Activated T-cell treated with anti-CD3 and anti-CD28 coated beads for 4 hours (primary cell): ENCODE data around the gene EXD1.
"Not testable (repeated sequence)": the region's sequence is repeated elsewhere in the genome, so short reads cannot be mapped to it uniquely, and the experiment has no call there.

Source experiments
- DNase-seq: peaks from one replicate; pipeline ENCODE4 v3.0.0-alpha.2; 2020

Gene EXD1

GRCh38 chr15:41230345-41230649, 260 bp downstream of the EXD1 start:
- no peak for DNase-seq

DNA sequence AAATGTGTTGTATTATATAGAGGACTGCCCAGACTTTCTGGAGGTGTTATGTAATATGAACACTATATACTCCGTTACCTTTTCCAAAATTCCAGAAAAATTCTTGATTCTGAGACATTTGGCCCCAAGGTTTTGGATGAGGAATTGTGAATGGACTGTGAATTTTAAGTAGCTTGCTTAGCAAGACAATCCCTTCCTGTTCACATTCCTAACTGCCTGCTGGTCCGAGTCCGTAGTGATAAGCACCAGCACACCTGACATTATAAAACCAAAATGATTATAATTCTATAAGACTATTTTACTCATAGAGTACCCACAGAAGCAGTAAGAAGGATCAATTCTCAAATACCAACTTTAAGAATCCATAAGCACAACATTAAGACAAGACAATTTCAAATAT, 11.2 kb downstream of the EXD1 start:
- no peak for DNase-seq

DNA sequence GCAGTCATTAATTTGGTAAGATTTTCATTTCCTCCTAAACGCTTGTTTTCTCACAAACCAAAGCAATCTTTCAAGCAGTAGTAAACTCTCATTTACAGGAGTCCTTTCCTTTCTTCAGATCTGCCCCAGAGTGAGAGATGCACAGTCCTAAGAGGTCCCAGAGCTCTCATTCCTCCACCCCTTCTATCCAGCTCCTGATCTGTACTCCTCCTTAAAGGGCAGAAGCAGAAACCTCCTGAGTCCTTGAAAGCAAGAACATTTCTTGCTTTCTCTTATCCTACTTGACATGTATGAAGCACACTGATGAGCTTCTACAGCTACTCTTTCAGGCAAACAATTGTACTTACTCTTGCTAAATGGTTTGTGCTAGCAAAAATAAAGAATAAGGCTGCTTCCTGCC, 11.7 kb downstream of the EXD1 start:
- no peak for DNase-seq

GRCh38 chr15:41215708-41216107, 14.8 kb downstream of the EXD1 start:
- DNase-seq = no peak

- no peak for DNase-seq
These were observed 22.7 kb downstream of the EXD1 start for GRCh38 chr15:41207687-41208448.

GRCh38 chr15:41205315-41205714, 25.2 kb downstream of the EXD1 start:
- DNase-seq = no peak

DNA sequence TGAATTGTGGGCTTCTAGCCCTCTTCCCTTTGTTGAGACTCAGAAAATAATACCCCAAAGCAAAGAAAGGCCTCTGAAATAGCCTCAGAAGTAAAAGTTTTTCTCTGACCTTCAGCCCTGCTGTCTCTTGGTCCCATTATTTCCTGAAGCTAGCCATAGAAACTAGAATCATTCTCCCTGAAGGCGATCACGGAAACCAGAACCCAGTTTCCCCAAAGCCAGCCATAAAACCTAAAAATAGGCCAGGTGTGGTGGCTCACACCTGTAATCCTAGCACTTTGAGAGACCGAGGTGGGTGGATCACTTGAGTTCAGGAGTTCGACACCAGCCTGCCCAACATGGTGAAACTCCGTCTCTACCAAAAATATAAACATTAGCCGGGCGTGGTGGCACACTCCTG, 27.2 kb downstream of the EXD1 start:
- DNase-seq = no peak

GRCh38 chr15:41199470-41199869, 31.1 kb downstream of the EXD1 start:
- no peak for DNase-seq

GRCh38 chr15:41194444-41194843, 36.1 kb downstream of the EXD1 start:
- DNase-seq = no peak

- no peak for DNase-seq
These were observed 47.0 kb downstream of the EXD1 start for GRCh38 chr15:41183581-41183980.

- DNase-seq = no peak
These were observed 48.3 kb downstream of the EXD1 start for GRCh38 chr15:41182266-41182665.

- no peak for DNase-seq
These were observed 50.3 kb downstream of the EXD1 start for GRCh38 chr15:41180206-41180789.

GRCh38 chr15:41169781-41170180, 60.8 kb downstream of the EXD1 start:
- no peak for DNase-seq

- no peak for DNase-seq
These were observed 61.5 kb downstream of the EXD1 start for GRCh38 chr15:41169086-41169485.

DNA sequence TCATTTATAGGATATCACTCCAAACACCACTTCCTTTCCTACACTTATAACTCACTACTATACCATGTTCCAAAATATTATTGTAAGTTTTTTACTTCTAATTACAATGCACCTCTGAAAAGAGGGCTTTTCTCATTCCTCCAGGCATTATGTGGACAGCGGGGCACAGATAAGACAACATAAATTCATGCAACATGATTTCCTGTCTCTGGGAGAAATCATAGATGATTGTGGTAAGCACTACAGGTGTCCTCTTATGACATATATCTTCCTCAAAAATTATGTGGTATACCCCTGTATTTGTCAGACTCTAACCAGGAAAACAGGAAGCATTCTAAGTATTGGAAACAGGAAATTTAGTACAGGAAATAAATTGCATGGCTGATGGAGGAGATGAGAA, 68.8 kb downstream of the EXD1 start:
- no peak for DNase-seq

DNA sequence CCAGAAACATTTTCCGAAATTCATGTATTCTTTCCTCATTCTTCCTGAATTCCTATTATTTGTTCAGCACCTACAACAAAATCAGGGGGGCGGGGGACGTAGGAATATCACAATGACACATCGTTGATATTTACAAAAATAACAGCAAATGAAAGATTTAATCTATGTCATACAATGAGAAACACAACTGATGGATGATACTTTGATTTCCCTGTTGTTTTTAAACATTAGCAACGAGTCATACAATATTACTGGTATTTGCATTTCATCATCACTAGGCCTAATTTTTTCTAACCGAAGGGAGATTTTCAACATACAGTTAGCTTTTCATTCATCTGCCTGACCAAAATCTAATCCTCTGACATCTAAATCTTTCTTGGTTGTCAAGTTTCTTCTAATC, 69.2 kb downstream of the EXD1 start:
- DNase-seq = no peak

GRCh38 chr15:41160639-41161315, 69.8 kb downstream of the EXD1 start:
- DNase-seq = no peak

GRCh38 chr15:41154412-41154811, 76.1 kb downstream of the EXD1 start:
- no peak for DNase-seq

DNA sequence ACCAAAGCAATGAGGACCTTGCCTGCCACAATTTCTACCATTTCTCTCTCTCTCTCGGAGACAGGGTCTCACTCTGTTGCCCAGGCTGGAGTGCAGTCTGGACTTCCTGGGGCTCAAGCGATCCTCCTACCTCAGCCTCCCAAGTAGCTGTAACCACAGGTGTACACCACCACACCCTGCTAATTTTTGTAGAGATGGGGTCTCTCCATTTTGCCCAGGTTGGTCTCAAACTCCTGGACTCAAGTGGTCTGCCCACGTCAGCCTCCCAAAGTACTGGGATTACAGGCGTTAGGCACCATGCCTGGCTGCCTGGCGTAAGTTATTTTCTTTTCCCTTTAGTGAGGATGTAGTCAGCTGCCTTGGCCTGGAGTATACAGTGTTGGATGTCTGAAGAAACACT, 76.8 kb downstream of the EXD1 start:
- DNase-seq = no peak

DNA sequence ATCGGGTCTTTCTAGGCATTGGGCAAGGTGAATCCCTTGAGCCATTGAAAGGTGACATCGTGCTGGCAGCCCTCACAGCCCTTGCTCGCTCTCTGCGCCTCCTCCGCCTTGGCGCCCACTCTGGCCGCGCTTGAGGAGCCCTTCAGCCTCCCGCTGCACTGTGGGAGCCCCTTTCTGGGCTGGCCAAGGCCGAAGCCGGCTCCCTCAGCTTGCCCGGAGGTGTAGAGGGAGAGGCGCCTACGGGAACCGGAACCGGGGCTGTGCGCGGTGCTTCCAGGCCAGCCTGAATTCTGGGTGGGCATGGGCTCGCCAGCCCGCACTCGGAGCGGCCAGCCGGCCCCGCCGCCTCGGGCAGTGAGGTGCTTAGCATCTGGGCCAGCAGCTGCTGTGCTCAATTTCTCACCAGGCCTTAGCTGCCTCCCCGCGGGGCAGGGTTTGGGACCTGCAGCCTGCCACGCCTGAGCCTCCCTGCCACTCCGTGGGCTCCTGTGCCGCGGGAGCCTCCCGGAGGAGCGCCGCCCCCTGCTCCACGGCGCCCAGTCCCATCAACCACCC, 79.0 kb downstream of the EXD1 start:
- no peak for DNase-seq

GRCh38 chr15:41150279-41150678, 80.3 kb downstream of the EXD1 start:
- no peak for DNase-seq

GRCh38 chr15:41148065-41148464, 82.5 kb downstream of the EXD1 start:
- DNase-seq = no peak

DNA sequence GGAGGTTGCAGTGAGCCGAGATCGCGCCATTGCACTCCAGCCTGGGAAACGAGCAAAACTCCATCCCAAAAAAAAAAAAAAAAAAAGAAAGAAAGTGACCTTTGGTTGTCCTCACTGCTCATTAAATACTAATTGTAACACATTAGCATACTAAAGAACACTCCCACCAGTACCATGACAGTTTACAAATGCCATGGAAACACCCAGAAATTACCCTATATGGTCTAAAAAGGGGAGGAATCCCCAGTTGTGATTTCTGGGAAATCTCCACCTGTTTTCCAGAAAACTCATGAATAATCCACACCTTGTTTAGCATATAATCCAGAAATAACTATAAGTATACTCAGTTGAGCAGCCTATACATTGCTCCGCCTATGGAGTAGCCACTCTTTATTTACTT, 90.9 kb downstream of the EXD1 start:
- no peak for DNase-seq

DNA sequence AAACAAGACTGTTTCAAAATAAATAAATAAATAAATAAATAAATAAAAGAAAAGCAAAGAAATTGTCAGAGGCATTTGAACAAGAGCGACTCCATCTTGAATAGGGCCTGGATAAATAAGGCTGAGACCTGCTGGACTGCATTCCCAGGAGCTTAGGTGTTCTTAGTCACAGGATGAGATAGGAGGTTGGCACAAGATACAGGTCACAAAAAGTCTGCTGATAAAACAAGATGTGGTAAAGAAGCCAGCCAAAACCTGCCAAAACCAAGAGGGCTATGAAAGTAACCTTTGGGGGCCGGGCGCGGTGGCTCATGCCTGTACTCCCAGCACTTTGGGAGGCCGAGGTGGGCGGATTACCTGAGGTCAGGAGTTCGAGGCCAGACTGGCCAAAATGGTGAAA, 91.4 kb downstream of the EXD1 start:
- not testable (repeated sequence) for DNase-seq
